ENCODE results near the gene POT1.

DNA sequence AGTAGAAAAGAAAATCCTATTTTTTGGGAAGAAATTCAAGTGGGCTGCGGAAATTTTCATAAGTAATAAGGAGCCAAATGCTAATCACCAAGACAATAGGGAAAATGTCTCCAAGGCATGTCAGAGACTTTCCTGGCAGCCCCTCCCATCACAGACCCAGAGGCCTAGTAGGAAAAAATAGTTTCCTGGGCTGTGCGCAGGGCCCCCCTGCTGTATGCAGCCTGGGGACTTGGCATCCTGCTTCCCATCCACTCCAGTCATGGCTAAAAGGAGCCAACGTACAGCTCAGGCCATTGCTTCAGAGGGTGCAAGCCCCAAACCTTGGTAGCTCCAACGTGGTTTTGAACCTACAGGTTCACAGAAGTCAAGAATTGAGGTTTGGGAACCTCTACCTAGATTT, 12.8 kb upstream of the POT1 start:
- TF ChIP-seq MYC (CRISPR knock-in tag; IDR thresholded peaks at IDR 0.05; ENCODE audit: borderline replicate concordance) (no peak), AGO1 (IDR thresholded peaks at IDR 0.05; ENCODE audit: low read depth, low read length, poor library complexity, severe bottlenecking) (no peak), REL (CRISPR knock-in tag; conservative IDR thresholded peaks at IDR 0.05) (no peak), RAD21 (CRISPR knock-in tag; IDR thresholded peaks at IDR 0.05) (no peak), ZBTB33 (CRISPR knock-in tag; IDR thresholded peaks at IDR 0.05) (no peak), ZFP62 (CRISPR knock-in tag; IDR thresholded peaks at IDR 0.05) (no peak), SOX5 (CRISPR knock-in tag; IDR thresholded peaks at IDR 0.05; ENCODE audit: borderline replicate concordance) (no peak), KLF9 (CRISPR knock-in tag; IDR thresholded peaks at IDR 0.05; ENCODE audit: low read depth) (no peak), NR1H2 (CRISPR knock-in tag; IDR thresholded peaks at IDR 0.05; ENCODE audit: borderline replicate concordance, low read depth) (no peak), FIP1L1 (IDR thresholded peaks at IDR 0.05; ENCODE audit: borderline replicate concordance, insufficient read depth, low read depth, low read length) (no peak)

Data from HepG2 (cell line).